Glomerular visceral epithelial cell (primary cell): Measurements from ENCODE around the gene CNOT11.

Experiments
- DNase-seq: peaks from one replicate; pipeline ENCODE4 v3.0.0-alpha.2; 2016; ENCODE audit errors: extremely low spot score

Gene CNOT11

DNA sequence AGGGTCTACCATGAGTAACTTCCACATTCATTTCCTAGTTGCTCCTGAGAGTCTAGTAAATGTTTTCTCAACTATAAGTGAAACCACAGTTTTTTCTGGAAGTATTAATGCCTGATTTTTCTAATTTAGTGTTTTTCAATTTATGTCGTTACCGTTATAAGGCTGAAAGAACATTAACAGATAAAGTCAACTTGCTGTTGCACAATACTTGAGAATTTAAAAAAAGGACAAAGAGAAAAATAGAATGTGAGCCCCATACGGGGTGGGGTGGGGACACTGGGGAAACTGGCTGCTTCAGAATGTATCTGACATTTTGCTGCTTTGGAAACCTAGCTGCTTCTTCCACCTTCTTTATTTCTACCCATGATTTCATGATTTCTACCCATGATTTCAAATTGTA lies 26.2 kb downstream of the CNOT11 start:
- no peak for DNase-seq

DNA sequence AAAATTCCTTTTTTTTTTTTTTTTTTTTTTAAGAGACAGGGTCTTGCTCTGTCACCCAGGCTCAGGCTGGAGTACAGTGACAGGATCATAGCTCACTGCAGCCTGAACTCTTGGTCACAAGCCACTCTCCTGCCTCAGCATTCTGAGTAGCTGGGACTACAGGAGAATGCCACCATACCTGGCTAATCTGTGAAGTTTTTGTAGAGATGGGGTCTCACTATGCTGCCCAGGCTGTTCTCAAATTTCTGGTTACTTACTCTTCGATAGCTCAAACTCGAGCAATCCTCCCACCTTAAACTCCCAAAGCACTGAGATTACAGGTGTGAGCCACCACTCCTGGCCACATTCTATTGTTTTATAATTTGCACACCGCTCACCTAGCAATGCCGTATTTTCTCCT lies 28.8 kb downstream of the CNOT11 start:
- no peak for DNase-seq

DNA sequence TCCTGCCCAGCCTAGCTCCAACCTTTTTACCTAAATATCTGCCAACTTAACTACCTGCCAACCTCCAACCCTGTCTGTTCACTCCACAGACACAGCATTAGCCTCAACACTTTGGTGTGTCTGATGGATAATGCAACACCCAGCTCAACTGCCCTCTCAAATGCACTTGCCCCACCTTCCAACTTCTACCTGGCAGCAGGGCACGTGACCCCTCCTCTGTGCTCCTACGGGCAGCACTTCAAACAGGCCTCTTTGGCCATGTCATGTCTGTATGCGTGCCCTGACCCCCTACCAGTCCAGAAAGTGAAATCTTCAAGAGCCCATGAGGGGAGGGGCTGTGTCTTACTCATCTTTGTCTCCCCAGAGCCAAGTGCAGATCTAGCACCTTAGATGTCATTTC lies 30.3 kb downstream of the CNOT11 start:
- no peak for DNase-seq

DNA sequence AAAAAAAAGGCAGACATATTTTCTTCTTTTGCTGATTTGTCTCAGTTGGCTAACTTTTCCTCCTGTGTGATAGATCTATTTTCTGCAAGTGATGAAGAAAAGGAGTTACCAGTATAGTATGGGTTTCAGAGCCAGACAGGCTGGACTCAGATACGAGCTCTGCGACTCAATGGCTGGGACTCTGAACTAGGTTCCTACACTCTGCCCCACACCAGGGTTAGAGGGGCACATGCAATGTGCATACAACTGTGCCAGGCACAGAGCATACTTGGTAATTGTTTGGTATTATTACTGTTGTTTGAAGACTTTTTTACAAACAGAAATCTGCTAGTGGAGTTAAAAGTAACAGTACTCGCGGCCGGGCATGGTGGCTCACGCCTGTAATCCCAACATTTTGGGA lies 34.0 kb downstream of the CNOT11 start:
- no peak for DNase-seq

DNA sequence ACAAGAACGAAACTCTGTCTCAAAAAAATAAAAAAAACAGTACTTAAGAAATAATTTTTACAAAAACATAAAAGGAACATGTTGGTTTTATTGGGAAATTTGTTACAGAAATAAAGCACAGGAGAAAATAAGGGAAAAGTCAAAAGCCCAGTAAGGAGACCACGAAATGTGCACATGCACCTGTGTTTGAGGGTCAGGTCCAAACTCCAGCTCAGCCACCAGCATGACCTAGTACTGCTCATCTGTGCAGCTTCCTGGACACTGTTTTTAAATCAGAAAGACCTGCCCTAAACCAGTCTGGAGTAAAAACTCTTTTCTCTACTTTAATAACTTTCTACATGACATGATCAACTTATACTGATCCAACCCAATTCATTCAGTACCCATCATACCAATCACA lies 34.6 kb downstream of the CNOT11 start:
- DNase-seq = no peak

DNA sequence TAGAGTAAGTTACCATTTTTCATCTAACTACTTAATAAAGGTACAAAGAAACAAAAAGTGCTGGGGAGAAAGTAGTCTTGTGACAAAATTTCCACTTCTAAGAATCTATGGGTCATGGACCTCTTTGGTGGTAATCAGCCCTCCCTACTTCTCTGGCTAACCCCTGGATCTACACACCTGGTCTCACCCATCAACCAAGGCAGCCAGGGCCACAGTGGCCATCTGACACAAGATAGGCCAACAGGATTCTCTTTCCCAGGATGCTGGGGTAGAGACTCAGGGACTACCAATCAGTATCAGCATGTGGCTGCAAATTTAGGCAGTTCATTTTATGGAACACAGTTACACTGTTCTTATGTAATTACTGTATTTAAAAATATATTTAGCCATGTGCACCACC lies 38.0 kb downstream of the CNOT11 start:
- DNase-seq = no peak

DNA sequence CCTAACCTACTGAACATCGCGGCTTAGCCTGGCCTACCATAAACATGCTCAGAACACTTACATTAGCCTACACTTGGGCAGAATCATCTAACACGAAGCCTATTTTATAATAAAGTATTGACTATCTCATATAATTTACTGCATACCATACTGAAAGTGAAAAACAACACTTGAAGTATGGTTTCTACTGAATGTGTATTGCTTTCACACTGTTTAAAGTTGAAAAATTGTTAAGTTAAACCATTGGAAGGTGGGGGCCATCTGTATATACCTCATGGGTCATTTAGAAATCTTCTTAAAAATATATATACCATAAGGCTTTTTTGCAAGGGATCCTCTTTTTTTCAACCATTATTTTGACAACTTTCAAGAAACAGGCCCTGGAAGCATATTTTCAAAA lies 39.3 kb downstream of the CNOT11 start:
- no peak for DNase-seq

DNA sequence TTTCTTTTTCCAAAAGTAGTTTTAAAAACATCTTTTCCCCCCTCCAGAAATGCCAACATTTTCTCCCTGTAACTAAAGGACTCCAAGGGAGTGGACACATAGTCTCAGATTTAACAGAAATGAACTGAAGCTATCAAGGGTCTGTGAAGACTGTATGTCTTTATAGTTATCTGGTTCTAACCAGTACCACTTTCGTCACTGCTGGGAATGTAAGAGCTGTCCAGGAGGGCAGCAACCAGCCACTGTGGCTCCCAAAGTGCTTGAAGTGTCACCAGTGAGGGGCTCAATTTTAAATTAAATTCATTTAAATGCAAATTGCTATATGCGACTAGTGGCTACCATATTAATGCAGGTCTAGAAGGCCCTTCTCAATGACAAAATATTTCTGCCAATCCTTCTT lies 40.9 kb downstream of the CNOT11 start:
- no peak for DNase-seq

DNA sequence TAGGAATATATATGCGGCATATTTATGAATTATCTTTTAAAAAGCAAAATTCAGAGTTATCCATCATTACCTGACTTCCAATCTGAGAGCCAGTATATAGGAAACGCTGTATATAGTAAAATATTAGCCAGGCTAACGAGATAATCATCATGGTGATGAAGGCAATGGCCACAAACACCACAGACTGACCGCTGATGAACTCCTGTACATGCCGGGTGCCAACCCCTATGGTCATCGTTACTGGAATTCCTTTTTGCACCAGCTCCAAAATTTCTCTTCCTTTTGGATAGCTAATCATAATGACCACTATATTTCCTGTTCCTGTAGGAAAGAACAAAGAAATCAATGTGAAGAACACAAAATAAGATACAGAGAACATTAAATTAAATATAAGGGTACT lies 42.2 kb downstream of the CNOT11 start:
- no peak for DNase-seq

DNA sequence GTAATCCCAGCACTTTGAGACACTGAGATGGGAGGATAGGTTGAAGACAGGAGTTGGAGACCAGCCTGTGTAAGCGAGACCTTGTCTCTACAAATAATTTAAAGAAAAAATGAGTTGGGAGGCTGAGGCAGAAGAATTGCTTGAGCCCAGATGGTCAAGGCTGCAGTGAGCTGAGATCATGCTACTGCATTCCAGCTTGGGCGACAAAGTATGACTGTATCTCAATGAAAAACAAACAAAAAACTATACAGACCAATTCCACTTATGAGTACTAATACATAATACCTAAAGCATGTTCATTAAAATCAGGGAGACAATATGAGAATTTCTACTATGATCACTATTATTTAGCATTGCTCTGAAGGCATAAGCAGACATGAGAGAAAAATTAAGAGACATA lies 43.2 kb downstream of the CNOT11 start:
- DNase-seq = peak; percentile 25

DNA sequence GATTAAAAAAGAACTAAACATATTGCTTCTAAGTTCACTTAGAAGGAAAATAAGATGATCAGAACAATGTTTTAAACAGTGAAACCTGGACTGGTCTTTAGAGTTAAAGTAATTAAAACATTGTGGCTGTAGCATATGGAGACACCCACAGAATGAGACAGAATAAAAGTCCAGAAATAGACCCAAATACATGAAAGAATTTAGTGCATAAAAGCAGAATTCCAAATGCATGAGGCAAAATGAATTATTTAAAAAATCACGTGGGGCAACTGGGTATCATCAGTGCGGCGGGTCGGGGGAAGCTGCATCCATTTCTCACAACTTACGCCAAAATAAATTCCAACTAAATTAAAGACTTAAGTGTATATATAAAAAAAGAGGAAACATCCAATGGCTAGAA lies 43.7 kb downstream of the CNOT11 start:
- DNase-seq = no peak

DNA sequence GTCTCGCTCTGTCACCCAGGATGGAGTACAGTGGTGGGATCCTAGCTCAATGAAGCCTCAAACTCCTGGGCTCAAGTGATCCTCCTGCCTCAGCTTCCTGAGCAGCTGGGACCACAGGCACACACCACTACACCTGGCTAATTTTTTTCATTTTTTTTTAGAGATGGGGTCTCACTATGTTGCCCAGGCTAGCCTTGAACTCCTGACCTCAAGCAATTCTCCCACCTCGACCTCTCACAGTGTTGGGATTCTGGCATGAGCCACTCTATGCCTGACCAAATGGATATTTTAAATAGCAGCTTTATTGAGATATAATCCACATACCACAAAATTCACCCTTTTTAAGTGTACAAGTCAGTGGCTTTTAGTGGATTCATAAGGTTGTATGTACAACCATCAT lies 44.7 kb downstream of the CNOT11 start:
- DNase-seq = no peak

DNA sequence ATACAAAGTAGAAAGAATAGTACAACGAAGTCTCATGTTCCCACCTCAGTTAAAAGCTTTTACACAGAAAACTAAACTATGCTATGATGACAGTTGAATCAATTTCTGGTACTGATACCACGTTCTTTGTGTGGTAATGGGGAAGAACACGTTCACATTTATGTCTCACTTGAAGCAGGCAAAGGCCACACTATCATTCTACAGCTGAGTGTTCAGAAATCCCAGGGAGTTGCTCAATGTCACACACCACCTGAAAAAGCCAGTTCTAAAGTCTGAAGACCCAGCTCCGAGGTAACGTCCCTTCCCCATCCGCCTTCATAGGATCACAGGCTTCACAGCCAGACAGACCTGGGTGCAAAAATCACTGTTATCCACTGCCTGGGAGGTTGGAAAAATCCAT lies 46.9 kb downstream of the CNOT11 start:
- no peak for DNase-seq

DNA sequence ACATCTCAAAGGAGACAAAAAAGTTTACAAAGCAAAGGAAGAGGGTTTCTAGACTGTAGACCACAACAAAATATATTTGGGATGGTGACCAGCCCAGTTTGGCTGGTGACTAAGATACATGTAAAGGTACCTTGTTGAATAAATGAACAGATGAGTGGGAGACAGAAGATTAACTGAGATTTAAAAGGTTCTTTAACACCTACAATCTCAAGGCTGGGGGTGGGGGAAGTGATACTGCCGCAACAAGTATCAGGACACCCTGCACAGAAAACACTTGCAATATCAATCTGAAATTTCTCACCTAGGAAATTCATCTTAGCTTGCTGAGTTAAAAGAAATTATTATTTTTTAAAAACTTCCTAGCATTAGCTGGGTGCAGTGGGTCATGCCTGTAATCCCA lies 47.5 kb downstream of the CNOT11 start:
- DNase-seq = no peak

DNA sequence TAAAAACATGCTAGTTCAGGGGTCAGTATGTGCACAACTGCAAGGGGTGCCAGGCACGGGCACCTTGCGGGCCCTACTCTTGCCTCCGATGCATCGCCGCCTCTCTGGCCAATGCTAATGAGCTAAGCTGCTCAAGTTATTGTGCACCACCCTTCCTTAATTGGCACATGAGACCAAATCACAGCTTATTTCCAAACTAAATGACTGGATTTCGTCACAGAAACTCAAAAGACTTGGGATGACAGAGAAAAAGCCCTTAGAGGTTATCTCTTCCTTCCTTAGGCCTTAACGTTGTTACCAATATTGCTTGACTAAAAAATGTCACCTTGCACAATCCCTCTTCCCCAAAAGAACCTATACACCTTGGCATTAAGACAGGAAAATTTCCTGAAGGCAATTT lies 48.1 kb downstream of the CNOT11 start:
- no peak for DNase-seq

DNA sequence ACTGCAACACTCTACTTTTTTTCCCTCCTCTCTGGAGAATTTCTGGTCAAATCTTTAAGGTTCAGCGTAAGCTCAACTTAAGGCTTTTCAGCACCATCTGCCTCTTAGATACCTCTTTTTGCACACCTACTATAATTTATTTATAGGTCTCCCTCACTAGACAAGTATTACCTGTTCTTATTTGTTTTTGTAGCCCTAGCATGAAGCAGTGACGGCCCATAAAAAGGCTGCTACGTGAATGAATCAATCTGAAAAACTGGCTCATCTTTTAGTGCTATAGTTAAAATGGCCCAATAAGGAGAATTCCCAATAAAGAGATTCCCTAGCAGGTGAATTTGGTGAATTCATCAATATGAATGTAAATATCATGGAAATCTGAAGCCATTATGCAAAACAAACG lies 49.3 kb downstream of the CNOT11 start:
- DNase-seq = no peak

DNA sequence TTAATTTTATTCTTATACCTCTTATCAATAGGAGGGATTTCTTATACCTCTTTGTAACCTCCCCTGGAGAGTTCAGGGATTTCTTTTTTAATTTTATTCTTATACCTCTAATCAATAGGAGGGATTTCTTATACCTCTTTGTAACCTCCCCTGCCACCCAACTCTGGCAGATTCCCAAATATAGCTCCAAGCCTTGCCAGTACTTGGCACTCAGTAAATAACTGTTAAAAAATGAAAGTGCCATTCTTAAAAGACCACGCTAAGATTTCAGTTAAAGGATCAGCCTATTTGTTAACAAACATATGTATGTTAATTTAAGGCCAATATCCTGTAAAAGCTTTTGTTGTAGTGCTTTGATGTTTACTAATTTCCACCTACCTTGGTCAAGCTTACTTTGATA lies 51.0 kb downstream of the CNOT11 start:
- no peak for DNase-seq

DNA sequence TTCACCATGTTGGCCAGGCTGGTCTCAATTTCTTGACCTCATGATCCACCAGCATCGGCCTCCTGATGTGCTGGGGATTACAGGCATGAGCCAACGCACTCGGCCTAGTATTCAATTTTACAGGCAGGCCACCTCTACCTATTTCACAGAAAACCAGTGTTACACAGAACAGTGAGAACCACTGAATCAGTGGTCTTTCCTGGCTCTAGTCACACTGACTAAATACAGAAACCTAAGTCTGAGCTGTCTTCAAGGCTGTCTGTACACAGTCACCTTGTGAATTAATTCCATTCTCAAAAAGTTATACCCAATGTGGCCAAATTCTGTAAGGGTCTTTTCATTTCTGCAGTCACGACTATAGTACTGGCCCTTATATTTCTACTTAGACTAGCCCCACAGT lies 52.3 kb downstream of the CNOT11 start:
- no peak for DNase-seq

DNA sequence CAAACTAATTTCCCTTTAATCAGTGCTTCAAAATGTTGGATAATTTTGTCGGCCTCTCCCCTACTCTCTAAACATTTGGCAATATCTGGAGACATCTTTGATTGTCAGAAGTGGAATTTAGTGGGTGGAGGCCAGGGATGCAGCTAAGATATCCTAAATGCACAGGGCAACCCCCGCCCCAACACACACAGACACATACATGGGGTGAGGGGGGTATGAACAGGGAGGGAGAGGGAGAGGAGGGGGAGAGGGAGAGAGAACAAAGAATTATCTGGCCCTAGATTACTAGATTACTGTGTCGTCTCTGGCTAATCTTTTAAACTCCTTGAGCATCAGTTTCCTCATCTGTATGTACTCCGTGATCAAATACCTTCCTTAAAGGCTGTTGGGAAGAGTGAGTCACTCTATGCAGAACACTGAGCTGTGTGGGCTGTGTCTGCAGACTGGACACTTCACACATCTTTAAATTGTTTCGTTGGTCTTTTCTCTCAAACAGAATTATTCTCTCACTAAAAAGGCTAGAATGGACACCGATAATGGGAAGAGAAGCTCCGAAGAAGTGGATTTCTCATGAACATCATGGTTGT lies 52.9 kb downstream of the CNOT11 start:
- peak; percentile 39 for DNase-seq

DNA sequence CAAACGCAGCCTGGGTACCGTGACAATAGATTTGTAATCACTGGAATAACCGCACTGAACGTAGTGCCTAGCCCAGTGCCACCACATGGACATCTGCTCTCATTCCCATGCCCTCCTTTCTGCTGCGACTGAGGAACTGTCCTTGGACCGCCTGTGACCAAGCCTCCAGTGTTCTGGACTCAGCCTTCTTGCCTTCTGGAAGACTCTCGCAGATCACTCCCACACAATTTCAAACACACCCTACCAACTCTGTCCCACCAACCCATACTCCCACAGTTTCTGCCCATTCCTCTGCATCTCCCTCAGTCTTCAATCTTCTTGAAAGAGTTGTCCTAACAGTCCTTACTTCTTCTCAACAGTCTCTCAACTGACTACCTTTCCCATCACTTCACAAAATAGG lies 53.7 kb downstream of the CNOT11 start:
- DNase-seq = no peak

DNA sequence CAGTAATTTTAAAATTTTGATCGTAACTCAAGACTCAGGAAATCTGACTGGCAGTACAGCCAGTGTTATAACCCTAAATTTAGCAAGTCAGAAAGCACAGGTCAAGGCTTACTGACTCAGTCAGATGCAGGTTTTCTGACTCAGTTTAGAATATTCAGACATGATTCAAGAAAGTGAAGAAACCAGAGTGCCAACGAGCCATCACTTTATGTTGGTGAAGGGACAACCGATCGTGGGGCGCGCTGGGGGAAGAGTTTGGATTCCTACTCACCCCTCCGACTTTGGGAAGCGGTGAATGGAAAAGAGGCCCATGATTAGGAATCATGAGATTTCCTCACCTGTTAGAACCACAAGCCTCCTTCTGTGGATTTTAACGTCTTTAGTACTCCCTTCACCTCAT lies 54.8 kb downstream of the CNOT11 start:
- DNase-seq = no peak

DNA sequence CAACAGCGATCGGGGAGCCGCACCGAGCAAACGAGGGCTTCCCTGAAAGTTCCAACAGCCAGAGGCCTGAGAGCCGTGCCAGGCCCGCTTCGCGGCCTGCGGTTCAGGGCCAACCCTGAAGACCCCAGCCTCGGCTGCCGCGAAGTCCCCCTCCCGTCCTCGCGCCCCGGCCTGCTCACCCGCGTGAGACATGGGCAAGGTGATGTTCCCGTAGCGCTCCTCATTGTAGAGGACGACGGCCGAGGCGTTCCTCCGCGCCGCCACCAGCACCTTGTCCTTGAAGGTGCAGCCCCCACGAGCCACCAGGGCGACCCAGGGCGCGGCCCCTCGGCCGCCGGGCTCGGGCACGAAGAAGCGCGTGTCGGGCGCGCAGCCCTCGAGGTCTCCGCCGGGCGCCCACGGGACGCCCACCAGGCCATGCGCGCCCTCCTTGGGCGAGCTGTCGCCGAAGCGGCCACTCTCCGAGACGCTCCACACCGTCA lies 55.3 kb downstream of the CNOT11 start:
- DNase-seq = peak; percentile 17

DNA sequence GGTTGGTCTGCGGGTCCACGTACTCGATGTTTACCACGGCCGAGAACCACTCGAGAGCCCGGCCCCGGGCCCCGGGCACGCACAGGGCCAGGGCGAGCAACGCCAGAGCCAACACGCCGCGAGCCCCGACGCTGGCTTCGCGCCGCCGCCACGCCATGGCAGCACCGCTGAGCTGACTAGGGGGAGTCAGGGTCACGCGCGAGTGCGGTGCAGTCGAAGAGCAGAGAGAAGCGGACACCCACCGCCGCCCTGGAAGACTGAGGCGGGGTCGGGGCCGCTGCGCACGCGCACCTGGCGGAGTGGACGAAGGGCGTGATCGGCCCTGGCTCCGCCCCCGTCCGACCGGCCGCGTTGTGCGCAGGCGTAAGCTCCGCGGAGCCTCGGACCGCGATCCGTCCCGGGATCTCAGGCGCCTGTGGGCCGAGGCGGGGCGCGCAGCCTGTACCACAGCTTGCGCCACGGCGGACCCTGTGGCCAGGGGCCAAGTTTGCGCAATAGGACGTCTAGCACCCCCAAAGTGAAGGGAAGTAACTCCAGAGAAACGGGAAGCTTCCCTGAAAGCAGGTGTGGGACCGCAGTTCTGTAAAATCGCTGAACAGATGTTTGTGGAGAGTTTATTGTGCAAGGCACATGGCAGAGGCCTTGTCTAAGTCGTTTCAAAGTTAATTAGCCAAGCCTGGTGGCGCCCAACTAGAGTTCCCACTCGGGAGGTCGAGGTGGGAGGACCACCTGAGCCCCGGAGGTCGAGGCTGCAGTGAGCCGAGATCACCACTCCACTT lies 55.9 kb downstream of the CNOT11 start, which contains the start of gene RNF149:
Gene RNF149 (minus strand): TSS at position 270 of the 779 bp plus-strand sequence. CDS start 113 bp downstream, at position 157.
- DNase-seq = peak; percentile 96
